Iris pigment epithelial cell (primary cell): ENCODE results near the gene NUP35.

Experiments
- DNase-seq: peaks from one replicate; pipeline ENCODE4 v3.0.0-alpha.2; 2011; ENCODE audit warnings: low read depth

The NUP35 gene

GRCh38 chr2:183209395-183210028, 85.3 kb downstream of the NUP35 start:
- DNase-seq: no peak
